Body of pancreas (tissue), 4 donors: Measurements from ENCODE around the gene RBSN.

Experiments used
- CTCF ChIP-seq, 7 experiments: fragments of 450-650 bp in 4 of 7; fragments of 200-600 bp in 3 of 7; sonication (generic) in 3 of 7; IDR thresholded peaks; one replicate each; pipeline ENCODE4 v1.5.1; 2016 to 2019; ENCODE audit warnings: antibody characterized with exemption in 7 of 7
- POLR2A ChIP-seq, 3 donors: fragments of 450-650 bp; IDR thresholded peaks; one replicate each; pipeline ENCODE4 v1.6.1; 2016; ENCODE audit warnings: antibody characterized with exemption in 3 of 3, mild to moderate bottlenecking in 2 of 3

- TF ChIP-seq CTCF (IDR thresholded peaks at IDR 0.05), result no peak
- TF ChIP-seq POLR2A (IDR thresholded peaks at IDR 0.05), result no peak
Measured at GRCh38 chr3:15091575-15091974, 7.4 kb downstream of the RBSN start.
